Rectal smooth muscle tissue (tissue), 1 donor: Measurements from ENCODE around the gene OR2A7.
"Not testable (repeated sequence)": the region's sequence is repeated elsewhere in the genome, so short reads cannot be mapped to it uniquely, and the experiment has no call there.

Source experiments
- H3K27ac ChIP-seq: one replicate; pipeline ENCODE4 v1.7.0; 2013; ENCODE audit warnings: low read depth, low read length, inconsistent platforms
- H3K27me3 ChIP-seq: one replicate; pipeline ENCODE4 v1.7.0; 2013; ENCODE audit warnings: low read length; ENCODE audit not compliant: control insufficient read depth, insufficient read depth
- H3K36me3 ChIP-seq: one replicate; pipeline ENCODE4 v1.7.0; 2013; ENCODE audit warnings: low read length; ENCODE audit not compliant: control insufficient read depth, insufficient read depth
- H3K4me1 ChIP-seq: one replicate; pipeline ENCODE4 v1.7.0; 2013; ENCODE audit warnings: low read length; ENCODE audit not compliant: control insufficient read depth, insufficient read depth
- H3K4me3 ChIP-seq: one replicate; pipeline ENCODE4 v1.7.0; 2013; ENCODE audit warnings: low read length
- H3K9ac ChIP-seq: one replicate; pipeline ENCODE4 v1.7.0; 2013; ENCODE audit warnings: low read length

Gene OR2A7

DNA sequence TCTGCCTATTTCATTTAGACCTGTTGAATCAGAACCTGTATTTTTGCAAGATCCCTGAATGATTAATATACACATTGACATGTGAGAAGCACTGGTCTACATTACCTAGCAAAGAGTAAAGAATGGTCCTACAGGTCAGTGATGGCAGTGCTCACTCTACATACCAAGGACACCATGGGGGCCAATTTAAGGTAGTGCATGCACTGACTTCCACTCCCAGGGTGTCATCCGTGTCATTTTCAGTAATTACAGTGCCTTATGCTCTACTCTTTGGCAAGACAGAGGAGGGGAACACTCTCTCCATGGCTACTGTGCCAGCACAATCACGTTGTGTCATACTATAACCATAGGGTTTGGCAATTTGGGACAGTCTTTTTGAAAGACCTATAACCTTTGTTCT is 19.2 kb downstream of the OR2A7 start:
- H3K27me3 ChIP-seq, H3K4me3 ChIP-seq, H3K27ac ChIP-seq, H3K4me1 ChIP-seq, H3K36me3 ChIP-seq, H3K9ac ChIP-seq: not testable (repeated sequence)

DNA sequence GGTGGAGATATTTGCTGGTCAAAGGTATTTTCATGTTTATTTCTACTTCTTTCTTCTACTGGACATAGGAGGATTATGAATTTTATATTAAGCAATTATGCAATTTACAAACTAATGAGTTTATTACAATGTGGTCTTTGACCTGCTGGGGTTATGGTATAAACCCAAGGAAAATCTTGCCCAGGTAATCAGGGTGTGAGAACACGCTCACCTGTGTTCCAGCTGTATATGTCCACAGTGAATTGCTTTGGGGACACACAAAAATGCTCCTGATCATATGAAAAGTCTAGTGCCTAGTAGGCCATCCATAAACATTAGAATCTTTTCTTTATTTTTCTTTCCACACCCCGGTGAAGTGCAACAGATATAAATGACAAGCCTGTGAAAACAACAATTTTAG is 25.2 kb downstream of the OR2A7 start, which contains the start of gene OR2A42:
TSS of gene OR2A42 (minus strand) at position 241 of the 400 bp plus-strand sequence. CDS start 6,762 bp downstream, outside the sequence.
- not testable (repeated sequence) for H3K4me3 ChIP-seq, H3K27ac ChIP-seq, H3K4me1 ChIP-seq, H3K9ac ChIP-seq, H3K36me3 ChIP-seq, H3K27me3 ChIP-seq

GRCh38 chr7:144238530-144239082 is 26.0 kb downstream of the OR2A7 start:
- not testable (repeated sequence) for H3K36me3 ChIP-seq, H3K9ac ChIP-seq, H3K4me3 ChIP-seq, H3K27ac ChIP-seq, H3K27me3 ChIP-seq, H3K4me1 ChIP-seq

DNA sequence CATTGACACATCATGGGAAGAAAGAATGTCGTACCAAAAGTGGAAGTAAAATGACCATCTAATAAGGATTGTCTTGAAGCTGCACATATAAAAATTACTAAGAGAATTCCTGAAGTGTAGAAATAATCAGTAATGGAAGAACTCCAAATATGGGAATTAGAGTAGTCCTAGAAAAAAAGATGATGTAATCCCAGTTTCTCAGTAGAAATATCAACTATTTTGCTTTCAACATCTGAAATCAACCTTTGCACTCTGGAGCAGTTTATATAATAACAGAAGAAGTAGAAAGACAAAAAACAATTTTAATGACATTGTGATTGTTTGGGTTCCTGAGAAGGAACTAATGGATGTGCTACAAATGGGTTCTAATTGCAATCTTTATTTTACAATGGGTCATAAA is 31.6 kb downstream of the OR2A7 start:
- not testable (repeated sequence) for H3K9ac ChIP-seq, H3K36me3 ChIP-seq, H3K27ac ChIP-seq, H3K4me1 ChIP-seq, H3K27me3 ChIP-seq, H3K4me3 ChIP-seq

- H3K36me3 ChIP-seq, H3K27me3 ChIP-seq, H3K9ac ChIP-seq, H3K4me1 ChIP-seq, H3K27ac ChIP-seq, H3K4me3 ChIP-seq: not testable (repeated sequence)
These were observed 33.6 kb downstream of the OR2A7 start for GRCh38 chr7:144231027-144231426.

DNA sequence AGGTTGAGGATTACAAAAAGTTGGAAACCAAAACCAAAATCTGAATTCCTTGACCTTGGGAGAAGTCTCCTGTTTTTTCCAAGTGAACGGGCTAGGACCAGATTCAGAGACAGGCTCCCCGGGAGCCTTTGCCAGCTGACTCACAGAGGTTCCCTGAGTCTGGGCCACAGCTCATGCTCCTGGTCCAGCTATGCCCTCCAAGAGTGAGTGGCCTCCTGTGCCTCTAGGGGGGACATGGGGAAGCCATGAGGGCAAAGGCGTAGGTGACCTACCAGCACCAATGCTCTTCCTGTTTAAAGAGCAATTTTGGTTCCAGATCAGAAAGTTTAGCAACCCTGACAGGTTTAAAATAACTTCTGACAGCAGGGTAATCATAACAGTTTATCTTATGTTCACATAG is 35.8 kb downstream of the OR2A7 start:
- not testable (repeated sequence) for H3K27ac ChIP-seq, H3K4me3 ChIP-seq, H3K36me3 ChIP-seq, H3K27me3 ChIP-seq, H3K9ac ChIP-seq, H3K4me1 ChIP-seq

DNA sequence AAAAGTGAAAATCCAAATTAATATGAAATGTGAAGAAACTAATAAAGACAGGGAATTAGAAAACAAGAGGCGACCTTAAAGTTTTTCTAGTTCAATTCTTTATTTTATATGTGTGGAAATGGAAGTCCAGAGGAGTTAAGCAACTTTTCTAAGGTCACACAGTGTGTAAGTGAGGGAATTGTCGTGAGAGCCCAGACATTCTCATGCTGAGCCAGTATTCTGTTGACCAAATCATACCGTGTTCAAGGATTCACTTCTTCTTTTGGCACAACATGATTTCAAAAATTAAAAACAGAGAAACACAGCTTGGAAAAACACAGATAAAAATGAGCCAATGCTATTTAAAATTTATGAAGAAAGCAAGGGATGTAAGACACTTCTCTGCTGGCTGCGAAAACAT is 37.7 kb downstream of the OR2A7 start:
- H3K4me3 ChIP-seq, H3K4me1 ChIP-seq, H3K36me3 ChIP-seq, H3K27ac ChIP-seq, H3K27me3 ChIP-seq, H3K9ac ChIP-seq: not testable (repeated sequence)

GRCh38 chr7:144223675-144224074 is 40.9 kb downstream of the OR2A7 start:
- H3K4me1 ChIP-seq = not testable (repeated sequence)

DNA sequence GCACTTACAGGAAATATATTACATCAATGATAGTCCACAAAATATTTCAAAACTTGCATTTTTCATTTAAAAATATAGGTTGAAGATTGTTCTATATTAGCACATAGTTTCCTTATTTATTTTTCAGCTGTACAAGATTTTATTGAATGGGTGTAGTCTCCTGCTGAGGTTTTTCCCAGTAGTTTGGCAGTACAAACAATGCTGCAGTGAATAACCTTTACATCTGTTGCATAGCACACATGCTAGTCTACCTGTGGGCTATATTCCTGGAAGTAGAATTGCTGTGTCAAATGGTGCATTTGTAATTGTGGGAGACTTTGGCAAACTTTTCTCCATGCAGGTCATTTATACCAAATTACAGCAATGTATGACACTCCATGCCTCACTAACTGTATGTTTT is 44.1 kb downstream of the OR2A7 start:
- H3K9ac ChIP-seq, H3K36me3 ChIP-seq, H3K27ac ChIP-seq, H3K27me3 ChIP-seq, H3K4me1 ChIP-seq, H3K4me3 ChIP-seq: not testable (repeated sequence)

More at GRCh38 chr7:144223675-144224074, 40.9 kb downstream of the OR2A7 start:
- H3K9ac ChIP-seq, H3K4me3 ChIP-seq, H3K27me3 ChIP-seq, H3K27ac ChIP-seq, H3K36me3 ChIP-seq: not testable (repeated sequence)

DNA sequence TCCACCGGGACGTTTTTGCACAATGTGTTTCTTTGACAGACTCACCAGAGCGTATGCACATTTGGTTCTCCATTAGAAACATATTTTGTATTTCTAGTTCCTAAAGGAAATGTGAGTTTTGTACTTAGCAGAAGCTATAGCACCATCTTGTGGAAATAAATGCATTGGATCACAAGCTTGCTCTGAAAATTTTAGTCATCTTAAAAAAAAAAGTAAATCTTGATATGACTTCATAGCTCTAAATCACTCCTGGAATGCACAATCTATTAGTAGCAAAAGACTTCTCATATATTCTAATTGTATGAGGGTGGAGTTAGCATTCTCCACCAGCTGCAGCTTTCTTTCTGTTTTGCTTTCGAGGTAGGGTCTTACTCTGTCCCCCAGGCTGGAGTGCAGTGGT is 45.4 kb downstream of the OR2A7 start:
- H3K36me3 ChIP-seq, H3K4me3 ChIP-seq, H3K27ac ChIP-seq, H3K4me1 ChIP-seq, H3K27me3 ChIP-seq, H3K9ac ChIP-seq: not testable (repeated sequence)

DNA sequence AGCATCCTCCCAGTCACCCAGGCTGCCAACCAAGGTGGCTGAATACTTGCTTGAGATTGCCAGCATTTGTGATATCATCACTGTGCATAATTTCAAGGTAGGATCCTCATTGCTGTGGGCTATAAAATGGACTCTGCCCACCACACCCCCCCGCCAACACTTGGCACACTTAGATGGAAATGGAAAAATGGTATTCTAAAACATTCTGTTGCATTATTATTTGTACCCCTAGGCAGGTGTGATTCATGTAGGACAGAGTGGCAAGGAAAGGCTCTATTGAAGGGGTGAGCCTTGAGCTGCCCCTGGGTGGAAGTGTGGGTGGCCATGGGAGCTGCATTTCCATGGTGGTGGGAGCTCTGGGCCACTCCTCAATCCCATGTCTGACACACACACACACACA is 46.0 kb downstream of the OR2A7 start:
- not testable (repeated sequence) for H3K4me3 ChIP-seq, H3K27me3 ChIP-seq, H3K9ac ChIP-seq, H3K4me1 ChIP-seq, H3K27ac ChIP-seq, H3K36me3 ChIP-seq

GRCh38 chr7:144217200-144217599 is 47.4 kb downstream of the OR2A7 start:
- not testable (repeated sequence) for H3K36me3 ChIP-seq, H3K9ac ChIP-seq, H3K27me3 ChIP-seq, H3K4me3 ChIP-seq, H3K4me1 ChIP-seq, H3K27ac ChIP-seq
